GM13976 (cell line): ENCODE results near the gene PIK3R6.

Source experiments
- DNase-seq: peaks from one replicate; pipeline ENCODE4 v3.0.0; 2012; ENCODE audit warnings: low spot score
- CTCF ChIP-seq: IDR thresholded peaks from 2 replicates; pipeline ENCODE4 v1.5.1; 2012; ENCODE audit warnings: borderline replicate concordance, mild to moderate bottlenecking; ENCODE audit not compliant: insufficient read depth; ENCODE audit errors: extremely low read depth, missing control alignments, control extremely low read depth
- in situ Hi-C: fragments of 300-500 bp; cut with MboI; formaldehyde crosslinking; loops from one replicate; pipeline ENCODE4 v1.12.0; 2022; ENCODE audit warnings: low sequenced_read_pairs, mixed read lengths, inconsistent platforms; ENCODE audit not compliant: unreplicated experiment

Gene PIK3R6

GRCh38 chr17:8884336-8884990 lies 17.0 kb upstream of the PIK3R6 start:
- no peak for DNase-seq
- in situ Hi-C loops, result no loop called here
- TF ChIP-seq CTCF, result no peak

GRCh38 chr17:8883353-8883752 lies 15.9 kb upstream of the PIK3R6 start:
- DNase-seq, result no peak
- in situ Hi-C loops, result no loop called here
- no peak for TF ChIP-seq CTCF

GRCh38 chr17:8881606-8882005 lies 14.1 kb upstream of the PIK3R6 start:
- TF ChIP-seq CTCF, result no peak
- DNase-seq, result no peak
- in situ Hi-C loops, result no loop called here

GRCh38 chr17:8880466-8880865 lies 13.0 kb upstream of the PIK3R6 start:
- in situ Hi-C loops, result no loop called here
- TF ChIP-seq CTCF, result no peak
- DNase-seq, result no peak

GRCh38 chr17:8879410-8879809 lies 11.9 kb upstream of the PIK3R6 start:
- in situ Hi-C loops, result no loop called here
- DNase-seq, result no peak
- TF ChIP-seq CTCF, result no peak

GRCh38 chr17:8877984-8878383 lies 10.5 kb upstream of the PIK3R6 start:
- in situ Hi-C loops, result no loop called here
- no peak for DNase-seq
- no peak for TF ChIP-seq CTCF
